ENCODE data around the gene FAM114A1.
"Not testable (repeated sequence)": the region's sequence is repeated elsewhere in the genome, so short reads cannot be mapped to it uniquely, and the experiment has no call there.

The FAM114A1 gene

GRCh38 chr4:38941906-38942305 lies 74.3 kb downstream of the FAM114A1 start:
- DNase-seq = not testable (repeated sequence)

DNA sequence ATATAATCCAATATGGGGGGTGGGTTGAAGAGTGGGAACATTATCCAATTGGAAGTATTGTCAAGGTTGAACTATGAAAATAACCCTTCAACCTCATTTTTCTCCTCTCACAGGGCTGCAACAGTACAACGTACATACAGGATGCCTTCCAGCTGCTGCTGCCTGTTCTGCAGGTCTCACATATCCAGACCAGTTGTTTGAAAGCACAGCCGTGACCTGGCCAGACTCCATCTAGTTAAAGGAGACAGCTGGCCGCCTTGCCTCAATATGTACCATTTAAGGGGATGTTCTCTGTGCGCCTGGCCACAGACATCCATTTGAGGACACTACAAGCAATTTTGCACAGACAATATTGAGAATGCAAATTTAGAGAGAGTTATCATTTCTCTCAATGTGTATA lies 75.7 kb downstream of the FAM114A1 start:
- no peak for DNase-seq

DNA sequence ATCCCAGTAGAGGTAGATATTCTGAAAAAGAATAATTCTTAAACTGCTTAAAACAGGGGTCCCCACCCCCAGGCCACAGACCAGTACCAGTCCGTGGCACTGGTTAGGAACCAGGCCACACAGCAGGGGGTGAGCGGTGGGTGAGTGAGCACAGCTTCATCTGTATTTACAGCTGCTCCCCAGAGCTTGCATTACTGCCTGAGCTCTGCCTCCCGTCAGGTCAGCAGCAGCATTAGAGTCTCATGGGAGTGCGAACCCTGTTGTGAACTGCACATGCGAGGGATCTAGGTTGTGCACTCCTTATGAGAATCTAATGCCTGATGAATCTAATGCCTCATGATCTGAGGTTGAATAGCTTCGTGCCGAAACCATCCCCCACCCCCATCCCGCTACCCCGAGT lies 76.8 kb downstream of the FAM114A1 start:
- no peak for DNase-seq

GRCh38 chr4:38946919-38947318 lies 79.3 kb downstream of the FAM114A1 start:
- no peak for DNase-seq

GRCh38 chr4:38948551-38948950 lies 80.9 kb downstream of the FAM114A1 start:
- DNase-seq = no peak

GRCh38 chr4:38949411-38950051 lies 81.9 kb downstream of the FAM114A1 start:
- no peak for DNase-seq

DNA sequence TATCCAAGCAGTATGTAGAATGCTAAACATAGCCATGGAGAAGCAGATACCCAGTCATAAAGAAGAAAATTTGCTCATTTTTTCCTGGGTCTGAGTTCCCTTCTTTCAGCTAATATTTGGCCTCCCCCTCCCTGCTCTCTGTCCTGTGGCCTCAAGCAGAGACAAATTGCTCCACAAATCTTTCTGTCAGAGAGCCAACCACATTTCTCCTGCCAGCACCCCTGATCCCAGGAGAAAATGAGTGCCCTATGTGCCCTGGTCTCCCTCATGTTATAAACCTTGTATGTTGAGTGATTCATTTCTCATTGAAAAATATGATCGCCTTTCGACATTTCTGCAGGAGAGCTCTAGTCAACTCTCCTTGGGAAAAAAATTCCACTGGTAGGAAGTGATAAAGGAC lies 82.6 kb downstream of the FAM114A1 start:
- DNase-seq = no peak

DNA sequence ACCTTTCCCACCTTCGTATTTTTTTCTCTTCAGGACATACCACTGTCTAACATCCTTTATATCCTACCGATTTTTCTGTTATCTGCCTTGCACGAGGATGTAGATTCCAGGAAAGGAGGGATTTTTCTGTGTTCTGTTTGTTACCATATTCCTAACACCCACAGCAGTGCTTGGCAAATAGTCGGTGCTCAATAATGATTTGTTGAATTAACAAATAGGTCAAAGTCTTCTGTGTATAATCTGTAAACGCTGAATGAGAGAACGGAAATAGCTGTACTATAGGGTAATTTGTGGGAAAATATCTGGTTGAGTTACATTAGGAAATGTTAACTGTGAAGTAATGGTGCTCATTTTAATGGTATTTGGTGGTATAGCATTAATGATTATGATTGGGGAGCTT lies 83.1 kb downstream of the FAM114A1 start:
- no peak for DNase-seq

DNA sequence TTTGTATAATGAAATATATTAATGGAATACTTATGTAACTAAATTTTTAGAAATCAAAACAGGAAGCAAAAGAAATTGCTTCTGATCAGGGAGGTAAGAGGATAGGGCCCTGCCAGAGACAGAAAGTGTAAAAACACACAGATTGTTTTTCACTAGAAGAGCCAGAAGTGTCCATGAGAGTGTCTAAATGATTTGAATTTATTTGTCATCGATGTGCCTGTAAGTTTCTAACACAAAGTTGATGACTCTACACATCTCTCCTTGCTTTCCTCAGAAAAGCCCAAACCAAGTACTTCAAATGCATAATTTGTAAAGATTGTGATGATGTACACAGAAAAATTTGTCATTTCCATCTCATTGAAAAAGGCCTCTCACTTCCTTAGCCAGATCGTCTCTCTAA lies 84.0 kb downstream of the FAM114A1 start:
- no peak for DNase-seq

DNA sequence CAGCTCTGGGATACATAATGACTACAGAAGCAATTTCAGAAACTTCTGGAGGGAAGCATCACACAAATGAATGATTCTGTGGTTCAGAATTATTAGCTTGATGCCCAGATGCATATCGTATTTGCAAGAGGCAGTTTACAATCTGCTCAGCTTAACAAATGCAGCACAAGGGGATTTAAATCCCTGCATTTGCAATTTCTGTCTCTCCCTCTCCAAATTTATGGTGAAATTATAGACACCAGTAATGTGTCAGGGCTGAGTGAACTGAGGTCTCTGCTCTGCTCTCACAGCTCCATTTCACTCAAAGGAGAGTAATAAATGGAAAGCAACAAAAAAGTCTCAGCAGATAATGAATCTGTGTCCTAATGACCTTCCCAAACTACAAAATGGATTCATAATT lies 84.4 kb downstream of the FAM114A1 start:
- no peak for DNase-seq

GRCh38 chr4:38954727-38955126 lies 87.1 kb downstream of the FAM114A1 start:
- DNase-seq = no peak

DNA sequence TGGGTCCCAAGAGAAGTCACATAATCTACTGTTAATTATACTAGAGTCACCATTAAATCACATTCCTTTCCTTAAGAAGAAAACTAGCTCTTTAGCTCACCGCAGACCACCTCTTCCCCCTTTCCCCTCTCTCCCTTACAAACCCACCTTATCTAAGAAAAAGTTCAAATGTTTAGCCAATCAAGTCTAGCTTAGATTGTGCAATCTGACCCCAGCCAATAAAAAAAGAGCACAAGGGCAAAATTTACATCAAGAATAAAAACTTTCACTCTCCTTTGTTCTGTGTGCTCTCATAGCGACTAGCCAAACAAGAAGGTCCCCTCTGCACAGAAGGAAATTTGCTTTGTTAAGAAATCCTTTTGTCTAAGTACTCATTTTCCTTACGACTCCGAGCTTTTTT lies 88.4 kb downstream of the FAM114A1 start:
- DNase-seq = no peak

DNA sequence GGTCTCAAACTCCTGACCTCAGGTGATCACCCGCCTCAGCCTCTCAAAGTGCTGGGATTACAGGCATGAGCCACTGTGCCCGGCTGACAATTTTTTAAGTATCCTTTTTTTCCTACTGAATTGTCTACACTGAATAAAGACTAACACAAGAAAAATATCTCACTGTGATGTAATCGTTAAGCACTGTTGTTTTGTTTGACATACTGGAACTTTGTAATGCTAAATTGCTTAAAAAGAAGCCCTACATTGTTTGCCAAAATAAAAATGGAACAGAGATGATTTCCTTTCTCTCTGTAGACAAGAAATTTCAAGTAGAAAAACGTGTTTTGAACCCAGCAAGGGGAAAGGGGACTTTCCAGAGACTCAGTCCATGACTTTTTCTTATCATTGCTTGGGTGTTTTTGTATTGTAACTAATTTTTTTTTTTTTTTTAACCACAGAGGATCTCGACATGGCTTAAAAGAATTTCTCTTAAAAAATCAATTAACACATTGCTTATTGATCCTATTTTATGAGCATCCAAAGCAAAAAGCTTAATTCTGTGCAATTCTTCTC lies 89.7 kb downstream of the FAM114A1 start:
- no peak for DNase-seq

- no peak for DNase-seq
Measured at GRCh38 chr4:38957893-38958292, 90.3 kb downstream of the FAM114A1 start.

GRCh38 chr4:38958453-38959190 lies 91.0 kb downstream of the FAM114A1 start:
- DNase-seq = no peak

- not testable (repeated sequence) for DNase-seq
Measured at GRCh38 chr4:38959248-38959647, 91.6 kb downstream of the FAM114A1 start.

- no peak for DNase-seq
Measured at GRCh38 chr4:38964942-38965775, 97.6 kb downstream of the FAM114A1 start.

- no peak for DNase-seq
Measured at GRCh38 chr4:38965866-38966265, 98.3 kb downstream of the FAM114A1 start.

- no peak for DNase-seq
Measured at GRCh38 chr4:38967260-38968095, 99.9 kb downstream of the FAM114A1 start.

DNA sequence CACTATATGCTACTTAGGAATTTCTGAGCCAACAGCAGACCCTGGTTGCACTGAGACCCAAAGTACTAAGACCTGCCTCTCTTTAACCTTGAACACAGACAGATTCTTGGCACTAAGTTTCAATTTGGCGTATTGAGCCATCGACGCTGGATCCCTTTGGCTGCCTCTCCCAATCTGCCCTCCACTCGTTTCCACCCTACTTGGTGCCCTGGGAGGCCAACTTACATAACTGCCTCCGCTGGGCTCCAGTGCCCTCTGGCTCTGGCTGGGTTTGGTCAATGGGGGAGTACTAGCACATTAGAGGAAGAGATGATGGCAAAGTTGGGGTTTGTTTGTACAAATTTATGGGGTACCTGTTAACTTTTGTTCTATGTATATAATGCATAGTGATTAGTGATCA lies 101.1 kb downstream of the FAM114A1 start:
- DNase-seq = no peak

DNA sequence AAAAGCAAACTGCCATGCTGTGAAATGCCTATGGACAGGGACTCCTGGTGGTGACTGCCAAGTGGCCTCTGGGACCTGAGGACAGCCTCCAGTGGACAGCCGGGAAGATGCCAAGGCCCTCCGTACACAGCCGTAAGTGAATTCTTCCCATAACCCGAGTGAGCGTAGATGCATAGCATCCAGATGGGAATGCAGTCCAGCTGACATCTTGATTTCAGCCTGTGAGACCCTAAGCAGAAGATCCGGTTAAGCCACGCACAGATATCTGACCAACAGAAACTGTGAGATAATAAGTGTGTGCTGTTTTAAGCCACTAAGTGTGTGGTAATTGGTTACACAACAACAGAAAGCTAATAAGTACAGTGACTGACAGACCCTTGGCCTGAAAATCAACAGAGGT lies 108.7 kb downstream of the FAM114A1 start:
- no peak for DNase-seq

- no peak for DNase-seq
Measured at GRCh38 chr4:38979081-38979480, 111.5 kb downstream of the FAM114A1 start.
